CD8-positive, alpha-beta memory T cell (primary cell): ENCODE measurements around the gene ABI2. TPM values are rescaled to one million over a fixed set of nuclear protein-coding genes. Genes with fewer than 3 reads are reported as not detected.

Experiments
- CTCF ChIA-PET: fragments of 350-600 bp; sonication (Branson Sonifier 250); formaldehyde crosslinking; loops from one replicate; lab custom pipeline; 2021; ENCODE audit warnings: antibody characterized with exemption; lab: Charles Lee
- POLR2A ChIA-PET: fragments of 350-600 bp; sonication (Branson Sonifier 250); formaldehyde crosslinking; loops from one replicate; lab custom pipeline; 2021; ENCODE audit warnings: antibody characterized with exemption; lab: Charles Lee
- DNase-seq, 5 donors: peaks; one replicate each; pipeline versions ENCODE4 v3.0.0 to v3.0.0-alpha.2; 2020 to 2022; ENCODE audit warnings: mixed read lengths in 1 of 5
- H3K27ac ChIP-seq: one replicate; pipeline ENCODE4 v1.7.0; 2013; ENCODE audit warnings: low read depth, mild to moderate bottlenecking, low read length, moderate library complexity
- H3K27me3 ChIP-seq: 2 replicates; pipeline ENCODE4 v1.7.0; 2013; ENCODE audit warnings: low read length, mild to moderate bottlenecking; ENCODE audit not compliant: insufficient read depth, poor library complexity, severe bottlenecking
- H3K36me3 ChIP-seq: 2 replicates; pipeline ENCODE4 v1.7.0; 2013; ENCODE audit warnings: mild to moderate bottlenecking, low read length, moderate library complexity; ENCODE audit not compliant: insufficient read depth
- H3K4me1 ChIP-seq: 2 replicates; pipeline ENCODE4 v1.7.0; 2013; ENCODE audit warnings: mild to moderate bottlenecking, low read length, moderate library complexity; ENCODE audit not compliant: insufficient read depth
- H3K4me3 ChIP-seq: 2 replicates; pipeline ENCODE4 v1.7.0; 2013; ENCODE audit warnings: mild to moderate bottlenecking, low read length
- H3K9me3 ChIP-seq: 2 replicates; pipeline ENCODE4 v1.7.0; 2013; ENCODE audit warnings: mild to moderate bottlenecking, low read length
- H3K27ac Mint-ChIP-seq, 8 donors: one replicate each; pipeline ENCODE4 v1.8.0; 2020 to 2021; ENCODE audit warnings: mixed read lengths in 8 of 8, mild to moderate bottlenecking in 6 of 8, inconsistent platforms in 3 of 8, moderate library complexity in 3 of 8
- H3K27me3 Mint-ChIP-seq, 2 donors: one replicate each; pipeline ENCODE4 v1.8.0; 2020 to 2021; ENCODE audit warnings: mixed read lengths in 2 of 2, mild to moderate bottlenecking in 1 of 2, moderate library complexity in 1 of 2
- H3K36me3 Mint-ChIP-seq, 3 donors: one replicate each; pipeline ENCODE4 v1.8.0; 2020 to 2021; ENCODE audit warnings: mixed read lengths in 3 of 3, inconsistent platforms in 1 of 3, mild to moderate bottlenecking in 1 of 3
- H3K4me1 Mint-ChIP-seq, 3 donors: one replicate each; pipeline ENCODE4 v1.8.0; 2020 to 2021; ENCODE audit warnings: mixed read lengths in 3 of 3, inconsistent platforms in 1 of 3, mild to moderate bottlenecking in 1 of 3
- H3K4me3 Mint-ChIP-seq, 7 donors: one replicate each; pipeline ENCODE4 v1.8.0; 2020 to 2021; ENCODE audit warnings: mixed read lengths in 7 of 7, mild to moderate bottlenecking in 6 of 7, moderate library complexity in 4 of 7, inconsistent platforms in 2 of 7
- H3K9me3 Mint-ChIP-seq, 5 donors: one replicate each; pipeline ENCODE4 v1.8.0; 2020 to 2022; ENCODE audit warnings: mixed read lengths in 5 of 5, mild to moderate bottlenecking in 3 of 5, moderate library complexity in 2 of 5, inconsistent platforms in 1 of 5
- polyA plus RNA-seq: library from polyadenylated mRNA; unstranded; fragments of 300-500 nt; fragmentation: Illumina TruSeq; gene quantifications from one replicate; pipeline ENCODE4 v1.2.3, GENCODE V29; 2021
- total RNA-seq, 2 experiments: library from RNA; stranded (reverse); gene quantifications; one replicate each; pipeline ENCODE4 v1.2.3, GENCODE V29; 2021

Gene ABI2
- total and polyA plus RNA-seq, 3 experiments from 2014 or later = 29.2 to 32.1 (median 30.3) TPM

GRCh38 chr2:203492965-203493364 is 164.8 kb downstream of the ABI2 start:
- H3K27ac ChIP-seq = no peak overlapping the region
- no peaks in the 10 kb centered on the region for H3K36me3 ChIP-seq
- Mint-ChIP-seq H3K27me3 (no peaks in the 10 kb centered on the region), H3K4me1 (peaks cover 8 to 14% (median 14%) of the 10 kb centered on the region in 3 donors), H3K36me3 (no peaks in the 10 kb centered on the region), H3K9me3 (no peaks in the 10 kb centered on the region), H3K4me3 (peak overlapping the region in 1 of 7 donors; percentile 50), H3K27ac (peak overlapping the region in 7 of 8 donors; percentile 18 to 92 (median 81))
- no peaks in the 10 kb centered on the region for H3K27me3 ChIP-seq
- CTCF ChIA-PET = interaction anchor here (1.2 to 1.9 kb wide), 2 partner anchors 31 to 322 kb away, joined by 3 to 5 read pairs; no protein-coding TSS in a partner anchor
- H3K9me3 ChIP-seq = no peaks in the 10 kb centered on the region
- H3K4me3 ChIP-seq = no peak overlapping the region
- no peaks in the 10 kb centered on the region for H3K4me1 ChIP-seq
- POLR2A ChIA-PET = interaction anchor here (0.9 kb wide), 1 partner anchor 322 kb away, joined by 3 read pairs; no protein-coding TSS in a partner anchor
- peak in 1 of 5 donors; percentile 44 for DNase-seq

Other genes with a start within 250 kb of the ABI2 start
- gene CYP20A1, start 89.4 kb upstream of the ABI2 start, total RNA-seq = 10 to 100 TPM; 28.5 to 28.6 TPM
- 41.7 TPM for gene CYP20A1, start 89.4 kb upstream of the ABI2 start, polyA plus RNA-seq
- gene RAPH1, start 206.9 kb downstream of the ABI2 start, total RNA-seq = 1 to 10 TPM; 2.8 to 3.5 TPM
- not detected for gene RAPH1, start 206.9 kb downstream of the ABI2 start, polyA plus RNA-seq